Cerebellar nuclear complex (tissue), 1 donor: ENCODE results near the gene HPN.

Experiments used
- DNase-seq, 2 experiments: peaks; one replicate each; lab custom pipeline; 2025; lab: John Stamatoyannopoulos, UW

Gene HPN

GRCh38 chr19:35061583-35062373, 20.3 kb downstream of the HPN start:
- no peak for DNase-seq

- DNase-seq, result no peak
Measured at GRCh38 chr19:35062942-35063341, 21.4 kb downstream of the HPN start.

GRCh38 chr19:35063940-35064818, 22.7 kb downstream of the HPN start:
- DNase-seq, result no peak

GRCh38 chr19:35065574-35065973, 24.1 kb downstream of the HPN start:
- DNase-seq, result no peak

GRCh38 chr19:35066121-35066520, 24.6 kb downstream of the HPN start:
- no peak for DNase-seq

- peak in 1 of 2 experiments; percentile 54 for DNase-seq
Measured at GRCh38 chr19:35066691-35067563, 25.4 kb downstream of the HPN start.

GRCh38 chr19:35068941-35069634, 27.6 kb downstream of the HPN start:
- DNase-seq, result no peak

- no peak for DNase-seq
Measured at GRCh38 chr19:35069696-35070095, 28.2 kb downstream of the HPN start.

- no peak for DNase-seq
Measured at GRCh38 chr19:35070471-35070870, 28.9 kb downstream of the HPN start.

- no peak for DNase-seq
Measured at GRCh38 chr19:35073516-35073915, 32.0 kb downstream of the HPN start.

GRCh38 chr19:35073941-35074340, 32.4 kb downstream of the HPN start:
- DNase-seq, result no peak

GRCh38 chr19:35074426-35075201, 33.1 kb downstream of the HPN start:
- DNase-seq, result no peak

- no peak for DNase-seq
Measured at GRCh38 chr19:35075202-35076025, 33.9 kb downstream of the HPN start.

- no peak for DNase-seq
Measured at GRCh38 chr19:35076026-35076370, 34.5 kb downstream of the HPN start.

GRCh38 chr19:35076657-35077056, 35.1 kb downstream of the HPN start:
- no peak for DNase-seq

GRCh38 chr19:35077411-35078223, 36.1 kb downstream of the HPN start:
- no peak for DNase-seq

- no peak for DNase-seq
Measured at GRCh38 chr19:35079826-35080225, 38.3 kb downstream of the HPN start.

- no peak for DNase-seq
Measured at GRCh38 chr19:35080613-35081170, 39.2 kb downstream of the HPN start.

GRCh38 chr19:35081201-35081600, 39.7 kb downstream of the HPN start:
- no peak for DNase-seq
